H1 (cell line): Measurements from ENCODE around the gene MELK. TPM values are rescaled to one million over a fixed set of nuclear protein-coding genes. Genes with fewer than 3 reads are reported as not detected.
"Not testable (repeated sequence)": the region's sequence is repeated elsewhere in the genome, so short reads cannot be mapped to it uniquely, and the experiment has no call there.

Experiments used
- CTCF ChIA-PET: fragments of 300-600 bp; sonication (Branson Sonifier 250); formaldehyde crosslinking; loops from one replicate; lab custom pipeline; 2021; ENCODE audit not compliant: partially characterized antibody; lab: Charles Lee
- POLR2A ChIA-PET: fragments of 300-600 bp; sonication (Branson Sonifier 250); formaldehyde crosslinking; loops from one replicate; lab custom pipeline; 2021; ENCODE audit warnings: inconsistent platforms; ENCODE audit not compliant: partially characterized antibody; lab: Charles Lee
- DNase-seq, 2 experiments: peaks; one replicate each; pipeline versions ENCODE4 v3.0.0 to v3.0.0-alpha.2; 2010 to 2022; ENCODE audit warnings: low spot score in 2 of 2, low read depth in 1 of 2, mixed read lengths in 1 of 2
- FAIRE-seq: peaks from 2 replicates; lab custom pipeline; 2011; peaks lifted over from hg19 to GRCh38; lab: Jason Lieb, UNC
- H2AFZ ChIP-seq: 2 replicates; pipeline ENCODE4 v1.8.1; 2012; ENCODE audit warnings: low read length, inconsistent platforms
- H2AK5ac ChIP-seq: 2 replicates; pipeline ENCODE4 v1.6.1; 2013; ENCODE audit warnings: low read depth, low read length
- H2BK120ac ChIP-seq: replicated peaks from 2 replicates; pipeline ENCODE3; 2013; ENCODE audit warnings: low read depth, low read length, inconsistent platforms
- H2BK12ac ChIP-seq: 2 replicates; pipeline ENCODE4 v1.6.1; 2013; ENCODE audit warnings: low read depth, low read length
- H2BK15ac ChIP-seq: 2 replicates; pipeline ENCODE4 v1.6.1; 2013; ENCODE audit warnings: low read length
- H2BK20ac ChIP-seq: 2 replicates; pipeline ENCODE4 v1.6.1; 2013; ENCODE audit warnings: low read length
- H2BK5ac ChIP-seq: 2 replicates; pipeline ENCODE4 v1.6.1; 2013; ENCODE audit warnings: low read depth, low read length
- H3K14ac ChIP-seq: 2 replicates; pipeline ENCODE4 v1.6.1; 2013; ENCODE audit warnings: inconsistent platforms; ENCODE audit not compliant: insufficient read length
- H3K18ac ChIP-seq: 2 replicates; pipeline ENCODE4 v1.6.1; 2013; ENCODE audit warnings: low read length; ENCODE audit errors: extremely low read depth
- H3K23ac ChIP-seq: 2 replicates; pipeline ENCODE4 v1.6.1; 2013; ENCODE audit warnings: inconsistent platforms; ENCODE audit not compliant: insufficient read length
- H3K23me2 ChIP-seq: 2 replicates; pipeline ENCODE4 v1.6.1; 2013; ENCODE audit warnings: low read depth, low read length
- H3K27ac ChIP-seq: 2 replicates; pipeline ENCODE4 v1.6.1; 2011; ENCODE audit warnings: low read depth, low read length, inconsistent platforms
- H3K27me3 ChIP-seq, 4 experiments: replicated peaks in 1 of 4; 1 replicate in 1 of 4; 2 replicates in 3 of 4; pipeline versions ENCODE4 v1.6.1 to v1.8.1; 2011 to 2013; ENCODE audit warnings: low read length in 3 of 4, mild to moderate bottlenecking in 3 of 4, inconsistent platforms in 2 of 4, mixed read lengths in 2 of 4, moderate library complexity in 1 of 4; ENCODE audit not compliant: control insufficient read depth in 3 of 4, insufficient read depth in 3 of 4; ENCODE audit errors: extremely low read depth in 1 of 4
- H3K36me3 ChIP-seq, 4 experiments: 2 replicates each; pipeline versions ENCODE4 v1.6.1 to v1.8.1; 2011 to 2013; ENCODE audit warnings: mild to moderate bottlenecking in 4 of 4, low read length in 3 of 4, moderate library complexity in 2 of 4, control low read depth in 1 of 4, inconsistent platforms in 1 of 4; ENCODE audit not compliant: insufficient read depth in 4 of 4, control insufficient read depth in 2 of 4
- H3K4ac ChIP-seq: replicated peaks from 2 replicates; pipeline ENCODE3; 2013; ENCODE audit warnings: low read length, low read depth, mixed read lengths, inconsistent platforms; ENCODE audit not compliant: insufficient read length
- H3K4me1 ChIP-seq, 4 experiments: replicated peaks in 1 of 4; 1 replicate in 1 of 4; 2 replicates in 3 of 4; pipeline versions ENCODE4 v1.6.1 to v1.8.1; 2011 to 2013; ENCODE audit warnings: low read length in 3 of 4, inconsistent platforms in 2 of 4, mixed read lengths in 1 of 4; ENCODE audit not compliant: insufficient read depth in 4 of 4, control insufficient read depth in 3 of 4
- H3K4me2 ChIP-seq, 2 experiments: 2 replicates each; pipeline versions ENCODE4 v1.6.1 to v1.8.1; 2011 to 2013; ENCODE audit warnings: low read depth in 2 of 2, low read length in 2 of 2, control low read depth in 1 of 2, inconsistent platforms in 1 of 2, mild to moderate bottlenecking in 1 of 2; ENCODE audit not compliant: insufficient read depth in 1 of 2
- H3K4me3 ChIP-seq, 4 experiments: fragments of 200-600, 300-600 bp in 1 of 4; sonication (generic), shearing (Covaris generic), sonication (Bioruptor Twin) in 1 of 4; 2 replicates each; pipeline versions ENCODE4 v1.5.1 to v1.8.1; 2011 to 2016; ENCODE audit warnings: low read length in 4 of 4, low read depth in 3 of 4, control low read depth in 2 of 4, inconsistent platforms in 2 of 4, mild to moderate bottlenecking in 2 of 4, mixed read lengths in 1 of 4, moderate library complexity in 1 of 4; ENCODE audit not compliant: insufficient read depth in 2 of 4; ENCODE audit errors: extremely low read depth in 1 of 4
- H3K56ac ChIP-seq: replicated peaks from 2 replicates; pipeline ENCODE3; 2013; ENCODE audit warnings: low read depth, mild to moderate bottlenecking, mixed read lengths, low read length, inconsistent platforms; ENCODE audit not compliant: insufficient read length
- H3K79me1 ChIP-seq: 2 replicates; pipeline ENCODE4 v1.6.1; 2013; ENCODE audit warnings: low read depth, low read length, control low read depth
- H3K79me2 ChIP-seq, 2 experiments: 2 replicates each; pipeline versions ENCODE4 v1.6.1 to v1.8.1; 2012 to 2013; ENCODE audit warnings: low read length in 2 of 2, mild to moderate bottlenecking in 2 of 2, inconsistent platforms in 1 of 2; ENCODE audit not compliant: insufficient read depth in 2 of 2, control insufficient read depth in 1 of 2
- H3K9ac ChIP-seq, 4 experiments: replicated peaks in 1 of 4; 1 replicate in 1 of 4; 2 replicates in 3 of 4; pipeline versions ENCODE4 v1.6.1 to v1.8.1; 2011 to 2013; ENCODE audit warnings: low read depth in 3 of 4, low read length in 3 of 4, control low read depth in 2 of 4, mild to moderate bottlenecking in 2 of 4, moderate library complexity in 2 of 4, inconsistent platforms in 1 of 4; ENCODE audit errors: extremely low read depth in 1 of 4
- H3K9me3 ChIP-seq, 2 experiments: 2 replicates each; pipeline versions ENCODE4 v1.6.1 to v1.8.1; 2012 to 2013; ENCODE audit warnings: mild to moderate bottlenecking in 2 of 2, moderate library complexity in 2 of 2, control low read depth in 1 of 2, inconsistent platforms in 1 of 2, low read depth in 1 of 2, low read length in 1 of 2, mixed read lengths in 1 of 2; ENCODE audit not compliant: insufficient read depth in 2 of 2
- H4K20me1 ChIP-seq, 2 experiments: replicated peaks in 1 of 2; 2 replicates each; pipeline versions ENCODE3 to v1.8.1; 2011 to 2013; ENCODE audit warnings: inconsistent platforms in 2 of 2, low read length in 2 of 2, mild to moderate bottlenecking in 1 of 2; ENCODE audit not compliant: insufficient read depth in 2 of 2, control insufficient read depth in 1 of 2
- H4K5ac ChIP-seq: 2 replicates; pipeline ENCODE4 v1.6.1; 2013; ENCODE audit warnings: low read length, low read depth, mixed read lengths, inconsistent platforms; ENCODE audit not compliant: insufficient read length
- H4K8ac ChIP-seq: 2 replicates; pipeline ENCODE4 v1.8.0; 2013; ENCODE audit warnings: mild to moderate bottlenecking, moderate library complexity, low read length, inconsistent platforms; ENCODE audit not compliant: insufficient read depth; ENCODE audit errors: extremely low read depth
- H4K91ac ChIP-seq: replicated peaks from 2 replicates; pipeline ENCODE3; 2013; ENCODE audit warnings: low read length, mixed read lengths, inconsistent platforms; ENCODE audit not compliant: insufficient read length
- EZH2 ChIP-seq: fragments of 200-600 bp; sonication (generic); IDR thresholded peaks from 2 replicates; pipeline ENCODE4 v1.7.1; 2012; ENCODE audit warnings: low read depth, mild to moderate bottlenecking, moderate library complexity, low read length, inconsistent platforms; ENCODE audit not compliant: severe bottlenecking
- WGBS, 2 experiments: shearing (Covaris generic) in 1 of 2; methylation state at CpG; one replicate each; pipeline versions ENCODE4 v1.1.6 to v1.1.7; 2013 to 2015; ENCODE audit warnings: low lambda C conversion rate in 2 of 2, mixed read lengths in 2 of 2, inconsistent platforms in 1 of 2, low coverage in 1 of 2, missing lambda C conversion rate in 1 of 2; ENCODE audit not compliant: insufficient replicate concordance in 2 of 2, insufficient coverage in 1 of 2, insufficient read length in 1 of 2; ENCODE audit errors: extremely low coverage in 1 of 2, missing lambda C conversion rate in 1 of 2; 5-methylcytosine and 5-hydroxymethylcytosine counted together
- polyA plus RNA-seq, 7 experiments: library from polyadenylated mRNA; depleted of rRNA in 3 of 7; stranded (reverse) in 5 of 7; unstranded in 2 of 7; fragments of >200 nt in 5 of 7; fragments of 200-250 nt in 2 of 7; gene quantifications; 1 replicate in 5 of 7; 2 replicates in 1 of 7; 4 replicates in 1 of 7; pipeline versions ENCODE4 v1.2.1 to v1.2.3, GENCODE V29; 2011 to 2013; ENCODE audit warnings: missing spikeins in 2 of 7, mixed read lengths in 2 of 7
- total RNA-seq: library from RNA; stranded (reverse); fragmentation: NEBNext Ultra II Directional; extraction: Animal tissue kit (Norgen Biotek cat#: 25700); gene quantifications from 2 replicates; pipeline ENCODE4 v1.2.1, GENCODE V29; 2021

The MELK gene
- total and polyA plus RNA-seq, 2 of the 8 experiments (the other 6 are each of a cell fraction or from before 2014, with no cell fraction given) = 26.2 to 53.1 TPM

GRCh38 chr9:36566813-36567221 lies 5.9 kb upstream of the MELK start:
- POLR2A ChIA-PET = no interaction called here
- Histone ChIP-seq H3K9me3 (no peaks in the 10 kb centered on the region), H3K79me1 (no peaks in the 10 kb centered on the region), H2BK15ac (no peak overlapping the region), H3K56ac (no peak overlapping the region), H2BK120ac (no peak overlapping the region), H3K18ac (no peak overlapping the region), H3K4me1 (no peaks in the 10 kb centered on the region), H3K4me2 (no peak overlapping the region), H2AK5ac (no peak overlapping the region), H3K27me3 (no peaks in the 10 kb centered on the region), H4K8ac (no peak overlapping the region; the same call in 1 of the 2 replicates), H3K23me2 (no peaks in the 10 kb centered on the region), H3K14ac (no peak overlapping the region), H3K9ac (no peak overlapping the region), H3K23ac (no peak overlapping the region), H2AFZ (peak overlapping the region; percentile 94), H3K4ac (no peak overlapping the region), H3K27ac (no peak overlapping the region), H2BK12ac (no peak overlapping the region; the same call in 1 of the 2 replicates), H2BK5ac (peak overlapping the region; percentile 39; the same call in 1 of the 2 replicates), H4K91ac (no peak overlapping the region), H4K5ac (no peak overlapping the region), H4K20me1 (no peaks in the 10 kb centered on the region), H3K4me3 (no peak overlapping the region), H2BK20ac (no peak overlapping the region), H3K79me2 (no peaks in the 10 kb centered on the region), H3K36me3 (no peaks in the 10 kb centered on the region)
- CTCF ChIA-PET = interaction anchor here (0.5 to 1.7 kb wide), 6 partner anchors 8 to 174 kb away, joined by 3 to 7 read pairs (median 3); no protein-coding TSS in a partner anchor
- 84% methylated on average over 8 of the region's 8 CpGs; no CpG with 5 or more reads in 1 of the 2 experiments for WGBS, 2 experiments
- FAIRE-seq (no peak), DNase-seq (no peak)
- TF ChIP-seq EZH2 = no peak

GRCh38 chr9:36568681-36569080 lies 4.0 kb upstream of the MELK start:
- H2BK120ac ChIP-seq, H2BK20ac ChIP-seq, H4K20me1 ChIP-seq, H3K4me3 ChIP-seq, H2AK5ac ChIP-seq, H3K14ac ChIP-seq, H3K79me1 ChIP-seq, H3K23ac ChIP-seq, H2AFZ ChIP-seq, DNase-seq, H3K27ac ChIP-seq, H3K9me3 ChIP-seq, H3K18ac ChIP-seq, H3K27me3 ChIP-seq, H3K56ac ChIP-seq, H3K23me2 ChIP-seq, H2BK12ac ChIP-seq, H4K8ac ChIP-seq, H3K79me2 ChIP-seq, H2BK5ac ChIP-seq, H3K4me2 ChIP-seq, H3K9ac ChIP-seq, H3K4me1 ChIP-seq, H3K4ac ChIP-seq, H2BK15ac ChIP-seq, H4K5ac ChIP-seq, FAIRE-seq, POLR2A ChIA-PET, H3K36me3 ChIP-seq, H4K91ac ChIP-seq: not testable (repeated sequence)
- CTCF ChIA-PET = interaction anchor here (1.1 to 3.2 kb wide), 4 partner anchors 10 to 161 kb away, joined by 4 to 19 read pairs (median 5); no protein-coding TSS in a partner anchor
- WGBS, 2 experiments = 93% methylated on average over 4 of the region's 4 CpGs; no CpG with 5 or more reads in 1 of the 2 experiments
